ENCODE data around the gene SEMA5A. TPM values are rescaled to one million over a fixed set of nuclear protein-coding genes. Genes with fewer than 3 reads are reported as not detected.

Gene SEMA5A
- total and polyA plus RNA-seq, 11 donors = 4.6 to 71.5 (median 33.8) TPM

DNA sequence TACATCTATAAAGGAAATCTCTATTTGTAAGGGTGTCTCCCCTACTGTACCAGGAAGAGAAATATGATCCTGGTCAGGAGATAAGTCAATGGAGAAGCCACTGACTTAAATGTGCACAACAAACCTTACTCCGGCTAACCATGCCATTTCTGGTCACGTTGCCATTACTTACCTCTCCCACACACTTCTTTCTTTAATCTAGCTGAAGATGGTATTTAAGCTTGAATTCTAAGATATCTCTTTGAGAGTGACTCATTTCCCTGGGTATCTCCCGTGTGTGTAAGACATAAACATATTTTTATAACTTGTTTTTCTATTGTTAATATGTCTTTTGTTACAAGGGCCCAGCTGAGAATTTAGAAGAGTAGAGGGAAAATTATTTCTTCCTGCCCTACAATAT, 296.6 kb downstream of the SEMA5A start:
- H3K4me1 ChIP-seq = no peaks in the 10 kb centered on the region
- TF ChIP-seq, protein P1, sequence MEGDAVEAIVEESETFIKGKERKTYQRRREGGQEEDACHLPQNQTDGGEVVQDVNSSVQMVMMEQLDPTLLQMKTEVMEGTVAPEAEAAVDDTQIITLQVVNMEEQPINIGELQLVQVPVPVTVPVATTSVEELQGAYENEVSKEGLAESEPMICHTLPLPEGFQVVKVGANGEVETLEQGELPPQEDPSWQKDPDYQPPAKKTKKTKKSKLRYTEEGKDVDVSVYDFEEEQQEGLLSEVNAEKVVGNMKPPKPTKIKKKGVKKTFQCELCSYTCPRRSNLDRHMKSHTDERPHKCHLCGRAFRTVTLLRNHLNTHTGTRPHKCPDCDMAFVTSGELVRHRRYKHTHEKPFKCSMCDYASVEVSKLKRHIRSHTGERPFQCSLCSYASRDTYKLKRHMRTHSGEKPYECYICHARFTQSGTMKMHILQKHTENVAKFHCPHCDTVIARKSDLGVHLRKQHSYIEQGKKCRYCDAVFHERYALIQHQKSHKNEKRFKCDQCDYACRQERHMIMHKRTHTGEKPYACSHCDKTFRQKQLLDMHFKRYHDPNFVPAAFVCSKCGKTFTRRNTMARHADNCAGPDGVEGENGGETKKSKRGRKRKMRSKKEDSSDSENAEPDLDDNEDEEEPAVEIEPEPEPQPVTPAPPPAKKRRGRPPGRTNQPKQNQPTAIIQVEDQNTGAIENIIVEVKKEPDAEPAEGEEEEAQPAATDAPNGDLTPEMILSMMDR (IDR thresholded peaks at IDR 0.05) = no peak
- no peak for TF ChIP-seq POLR2A (IDR thresholded peaks at IDR 0.05)
- H3K9me3 ChIP-seq = peaks cover 0 to 3% (median 0%) of the 10 kb centered on the region in 12 donors
- no peak for ATAC-seq
- WGBS, 4 donors = 79 to 85% (median 81%) methylated on average over 3 of the region's 3 CpGs
- H3K4me3 ChIP-seq = no peak overlapping the region
- no peaks in the 10 kb centered on the region for H3K27me3 ChIP-seq
- H3K36me3 ChIP-seq = no peaks in the 10 kb centered on the region
- intact Hi-C loops (cut with DNase I) = no loop called here
- H3K27ac ChIP-seq = no peak overlapping the region
- DNase-seq = no peak

- ATAC-seq (peak in 1 of 4 donors; percentile 16), DNase-seq (no peak)
- no peak overlapping the region for H3K4me3 ChIP-seq
- intact Hi-C loops (cut with DNase I) = no loop called here
- no peaks in the 10 kb centered on the region for H3K4me1 ChIP-seq
- 68 to 75% (median 74%) methylated on average over 3 of the region's 3 CpGs for WGBS, 4 donors
- no peaks in the 10 kb centered on the region for H3K9me3 ChIP-seq
- no peak overlapping the region for H3K27ac ChIP-seq
- H3K27me3 ChIP-seq = no peaks in the 10 kb centered on the region
- TF ChIP-seq, protein P1 (IDR thresholded peaks at IDR 0.05) = no peak
- no peak for TF ChIP-seq POLR2A (IDR thresholded peaks at IDR 0.05)
- no peaks in the 10 kb centered on the region for H3K36me3 ChIP-seq
These were observed 300.8 kb downstream of the SEMA5A start for GRCh38 chr5:9245071-9245470.

GRCh38 chr5:9244417-9244816, 301.5 kb downstream of the SEMA5A start:
- peak in 1 of 4 donors; percentile 24 for ATAC-seq

DNA sequence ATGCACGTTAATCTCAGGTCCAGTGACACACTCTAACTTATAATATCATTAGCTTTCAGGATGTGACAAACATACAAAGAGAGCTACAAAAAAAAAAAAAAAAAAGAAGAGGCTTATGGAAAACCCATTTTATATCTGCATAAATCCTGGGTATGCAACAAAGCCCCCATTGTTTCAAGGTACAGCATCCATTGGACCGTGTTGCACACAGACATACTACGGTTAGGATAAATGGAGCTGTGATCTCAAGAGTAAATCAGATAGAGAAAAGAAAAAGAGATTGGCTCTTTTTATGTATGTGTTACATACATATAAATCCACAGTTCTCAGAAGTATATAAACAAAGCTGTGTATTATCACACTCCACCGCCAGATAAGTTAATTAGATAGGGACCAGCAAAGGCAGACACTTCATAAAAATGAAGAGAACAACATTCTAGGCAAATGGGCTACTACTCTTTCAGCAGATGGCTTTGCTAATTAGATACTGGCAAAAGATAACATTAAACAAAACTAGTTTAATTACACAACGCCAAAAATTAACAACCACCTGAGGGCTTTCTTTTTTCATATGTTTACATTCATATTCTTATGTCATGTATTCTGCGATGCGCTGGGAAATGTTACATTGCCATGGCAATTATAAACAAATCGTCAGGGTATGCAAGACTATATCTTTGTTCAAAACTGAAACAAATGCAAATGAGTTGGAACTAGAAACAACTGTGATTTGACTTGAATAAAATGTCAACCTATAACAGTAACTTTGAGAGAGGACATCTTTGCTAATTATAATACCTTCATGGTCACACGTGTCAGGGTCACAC, 304.2 kb downstream of the SEMA5A start:
- no peaks in the 10 kb centered on the region for H3K9me3 ChIP-seq
- H3K27me3 ChIP-seq = no peaks in the 10 kb centered on the region
- 83 to 88% (median 84%) methylated on average over 9 of the region's 9 CpGs for WGBS, 4 donors
- no peak overlapping the region for H3K4me3 ChIP-seq
- intact Hi-C loops (cut with DNase I) = no loop called here
- H3K36me3 ChIP-seq = no peaks in the 10 kb centered on the region
- TF ChIP-seq, protein P1 (IDR thresholded peaks at IDR 0.05) = no peak
- TF ChIP-seq POLR2A (IDR thresholded peaks at IDR 0.05) = no peak
- ATAC-seq = no peak
- H3K4me1 ChIP-seq = peaks cover 0 to 6% (median 0%) of the 10 kb centered on the region in 12 donors
- no peak for DNase-seq
- H3K27ac ChIP-seq = no peak overlapping the region

More at GRCh38 chr5:9244417-9244816, 301.5 kb downstream of the SEMA5A start:
- Histone ChIP-seq H3K27me3 (no peaks in the 10 kb centered on the region), H3K4me3 (no peak overlapping the region), H3K27ac (no peak overlapping the region), H3K9me3 (no peaks in the 10 kb centered on the region), H3K36me3 (no peaks in the 10 kb centered on the region), H3K4me1 (no peaks in the 10 kb centered on the region)
- TF ChIP-seq, protein P1 (IDR thresholded peaks at IDR 0.05) = no peak
- TF ChIP-seq POLR2A (IDR thresholded peaks at IDR 0.05) = no peak
- intact Hi-C loops (cut with DNase I) = no loop called here
- WGBS, 4 donors = 74 to 79% (median 77%) methylated on average over 4 of the region's 4 CpGs
- no peak for DNase-seq
